GM12878 (cell line): ENCODE measurements around the gene GMPPA. TPM values are rescaled to one million over a fixed set of nuclear protein-coding genes. Genes with fewer than 3 reads are reported as not detected.

Source experiments
- ATF3 ChIP-seq: IDR thresholded peaks from 2 replicates; pipeline ENCODE4 v1.6.1; 2011; ENCODE audit warnings: low read depth, mild to moderate bottlenecking, low read length, moderate library complexity, borderline replicate concordance; ENCODE audit errors: extremely low read depth
- EP300 ChIP-seq, 2 experiments: fragments of 150-350 bp in 1 of 2; IDR thresholded peaks; 2 replicates each; pipeline ENCODE4 v1.6.1; 2011 to 2012; ENCODE audit warnings: low read depth in 2 of 2, low read length in 2 of 2, borderline replicate concordance in 1 of 2, improper control_type of control experiment in 1 of 2, inconsistent platforms in 1 of 2; ENCODE audit not compliant: control insufficient read depth in 1 of 2
- IKZF1 ChIP-seq: fragments of 450-650 bp; conservative IDR thresholded peaks from 2 replicates; pipeline ENCODE4 v1.6.1; 2017; ENCODE audit warnings: antibody characterized with exemption, mild to moderate bottlenecking
- IKZF2 ChIP-seq, 2 experiments: fragments of 450-650 bp; IDR thresholded peaks; 2 replicates each; pipeline ENCODE4 v1.6.1; 2017; ENCODE audit warnings: mild to moderate bottlenecking in 2 of 2, moderate library complexity in 2 of 2
- JUNB ChIP-seq: IDR thresholded peaks from 2 replicates; pipeline ENCODE4 v1.6.1; 2016; ENCODE audit warnings: antibody characterized with exemption, mild to moderate bottlenecking
- NR2C1 ChIP-seq: fragments of 450-650 bp; IDR thresholded peaks from 2 replicates; pipeline ENCODE4 v1.6.1; 2017; ENCODE audit warnings: antibody characterized with exemption, mild to moderate bottlenecking, moderate library complexity
- PRDM15 ChIP-seq: fragments of 450-650 bp; formaldehyde crosslinking; IDR thresholded peaks from 2 replicates; pipeline ENCODE4 v1.4.0; 2020; ENCODE audit warnings: mild to moderate bottlenecking, moderate library complexity
- RAD21 ChIP-seq: IDR thresholded peaks from 2 replicates; pipeline ENCODE4 v1.6.1; 2011; ENCODE audit warnings: mild to moderate bottlenecking, low read depth, low read length, moderate library complexity; ENCODE audit not compliant: insufficient read depth
- SMC3 ChIP-seq: IDR thresholded peaks from 2 replicates; pipeline ENCODE4 v1.6.1; 2011; ENCODE audit warnings: low read length, improper control_type of control experiment, borderline replicate concordance
- SREBF2 ChIP-seq: IDR thresholded peaks from 2 replicates; pipeline ENCODE4 v1.6.1; 2012; ENCODE audit warnings: mild to moderate bottlenecking, low read length
- STAT3 ChIP-seq: IDR thresholded peaks from 2 replicates; pipeline ENCODE4 v1.6.1; 2011; ENCODE audit warnings: low read depth, low read length, improper control_type of control experiment
- SUZ12 ChIP-seq: fragments of 200-600 bp; sonication (generic); IDR thresholded peaks from one replicate; pipeline ENCODE4 v1.6.1; 2018; ENCODE audit warnings: antibody characterized with exemption, mild to moderate bottlenecking; ENCODE audit not compliant: unreplicated experiment
- USF2 ChIP-seq: IDR thresholded peaks from 2 replicates; pipeline ENCODE4 v1.6.1; 2011; ENCODE audit warnings: low read depth, low read length, improper control_type of control experiment, borderline replicate concordance
- YBX1 ChIP-seq: fragments of 450-650 bp; IDR thresholded peaks from 2 replicates; pipeline ENCODE4 v1.6.1; 2016; ENCODE audit warnings: antibody characterized with exemption
- ZNF622 ChIP-seq: fragments of 450-650 bp; IDR thresholded peaks from 2 replicates; pipeline ENCODE4 v1.6.1; 2017; ENCODE audit warnings: mild to moderate bottlenecking, inconsistent platforms
- polyA plus RNA-seq, 11 experiments: library from polyadenylated mRNA; depleted of rRNA in 4 of 11; unstranded in 6 of 11; stranded (reverse) in 5 of 11; fragments of >200 nt; fragmentation: Nextera tagmentation in 4 of 11; fragmentation: Illumina TruSeq in 1 of 11; extraction: Ambion mirVana in 4 of 11; extraction: Trizol in 1 of 11; gene quantifications; 1 replicate in 1 of 11; 2 replicates in 10 of 11; pipeline versions ENCODE4 v1.2.1 to v1.2.3, GENCODE V29; 2011 to 2016; ENCODE audit warnings: inconsistent platforms in 2 of 11, missing spikeins in 2 of 11, low read depth in 1 of 11
- total RNA-seq, 4 experiments: library from RNA; depleted of rRNA in 3 of 4; stranded (reverse); fragments of >200 nt in 3 of 4; fragmentation: Illumina TruSeq in 1 of 4; extraction: Trizol in 1 of 4; gene quantifications; 2 replicates each; pipeline versions ENCODE4 v1.2.1 to v1.2.3, GENCODE V29; 2013 to 2021

Gene GMPPA
- total and polyA plus RNA-seq, 10 of the 15 experiments (the other 5 are each of a cell fraction or from before 2014, with no cell fraction given) = 1.9 to 83.2 (median 45.0) TPM

GRCh38 chr2:219495531-219496122 is 3.1 kb upstream of the GMPPA start (continued):
- peak; percentile 68 for TF ChIP-seq USF2
- no peak for TF ChIP-seq YBX1
- TF ChIP-seq ATF3 = peak; percentile 29; the same call in 1 of the 2 replicates
- no peak for TF ChIP-seq ZNF622
- no peak for TF ChIP-seq STAT3
- TF ChIP-seq JUNB = no peak
- no peak for TF ChIP-seq SREBF2
- TF ChIP-seq SUZ12 = no peak
- no peak for TF ChIP-seq NR2C1
- 0 out of 2 replicates have a peak, but pooled peaks have one; percentile 18 for TF ChIP-seq RAD21
- TF ChIP-seq IKZF1 = no peak
- no peak for TF ChIP-seq PRDM15 (CRISPR knock-in tag)
- TF ChIP-seq IKZF2 (IDR thresholded peaks at IDR 0.05) = no peak
- TF ChIP-seq EP300 (IDR thresholded peaks at IDR 0.05; ENCODE audit: borderline replicate concordance in 1 of 2, control insufficient read depth in 1 of 2, low read depth in 2 of 2, low read length in 2 of 2) = no peak
- TF ChIP-seq SMC3 = peak; percentile 58; the same call in 1 of the 2 replicates
